Head of caudate nucleus (tissue), 42 donors: ENCODE results near the gene ANK2.

Experiments used
- DNase-seq, 42 donors: peaks; one replicate each; pipeline versions ENCODE4 v3.0.0 to v3.0.0-alpha.2; 2020 to 2021; ENCODE audit warnings: mixed read lengths in 7 of 42
- intact Hi-C: fragments of 100-400 bp; cut with DNase I; formaldehyde crosslinking; loops from one replicate; pipeline ENCODE4 v1.15.0; 2022

ANK2 gene

DNA sequence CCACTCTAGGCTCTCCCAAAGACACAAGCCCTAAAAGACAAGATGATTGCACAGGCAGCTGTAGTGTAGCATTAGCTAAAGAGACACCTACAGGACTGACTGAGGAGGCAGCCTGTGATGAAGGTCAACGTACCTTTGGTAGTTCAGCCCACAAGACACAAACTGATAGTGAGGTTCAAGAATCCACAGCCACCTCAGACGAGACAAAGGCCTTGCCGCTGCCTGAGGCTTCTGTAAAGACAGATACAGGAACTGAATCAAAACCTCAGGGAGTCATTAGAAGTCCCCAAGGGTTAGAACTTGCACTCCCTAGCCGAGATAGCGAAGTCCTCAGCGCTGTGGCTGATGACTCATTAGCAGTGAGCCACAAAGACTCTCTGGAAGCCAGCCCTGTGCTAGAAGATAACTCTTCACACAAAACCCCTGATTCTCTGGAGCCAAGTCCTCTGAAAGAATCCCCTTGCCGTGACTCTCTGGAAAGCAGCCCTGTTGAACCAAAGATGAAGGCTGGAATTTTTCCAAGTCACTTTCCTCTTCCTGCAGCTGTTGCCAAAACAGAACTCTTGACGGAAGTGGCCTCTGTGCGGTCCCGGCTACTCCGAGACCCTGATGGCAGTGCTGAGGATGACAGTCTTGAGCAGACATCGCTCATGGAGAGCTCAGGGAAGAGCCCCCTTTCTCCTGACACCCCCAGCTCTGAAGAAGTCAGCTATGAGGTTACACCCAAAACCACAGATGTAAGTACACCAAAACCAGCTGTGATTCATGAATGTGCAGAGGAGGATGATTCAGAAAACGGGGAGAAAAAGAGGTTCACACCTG is 306.3 kb downstream of the ANK2 start:
- intact Hi-C loops = no loop called here
- DNase-seq = peak in 18 of 42 donors; percentile 3 to 60 (median 16)

DNA sequence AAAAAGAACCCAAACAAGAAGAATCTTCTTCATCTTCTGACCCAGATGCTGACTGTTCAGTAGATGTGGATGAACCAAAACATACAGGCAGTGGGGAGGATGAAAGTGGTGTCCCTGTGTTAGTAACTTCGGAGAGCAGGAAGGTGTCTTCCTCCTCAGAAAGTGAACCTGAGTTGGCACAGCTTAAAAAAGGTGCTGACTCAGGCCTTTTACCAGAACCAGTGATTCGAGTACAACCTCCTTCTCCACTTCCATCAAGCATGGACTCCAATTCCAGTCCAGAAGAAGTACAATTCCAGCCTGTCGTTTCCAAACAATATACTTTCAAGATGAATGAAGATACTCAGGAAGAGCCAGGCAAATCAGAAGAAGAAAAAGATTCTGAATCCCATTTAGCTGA is 307.0 kb downstream of the ANK2 start:
- DNase-seq = no peak
- intact Hi-C loops = no loop called here

DNA sequence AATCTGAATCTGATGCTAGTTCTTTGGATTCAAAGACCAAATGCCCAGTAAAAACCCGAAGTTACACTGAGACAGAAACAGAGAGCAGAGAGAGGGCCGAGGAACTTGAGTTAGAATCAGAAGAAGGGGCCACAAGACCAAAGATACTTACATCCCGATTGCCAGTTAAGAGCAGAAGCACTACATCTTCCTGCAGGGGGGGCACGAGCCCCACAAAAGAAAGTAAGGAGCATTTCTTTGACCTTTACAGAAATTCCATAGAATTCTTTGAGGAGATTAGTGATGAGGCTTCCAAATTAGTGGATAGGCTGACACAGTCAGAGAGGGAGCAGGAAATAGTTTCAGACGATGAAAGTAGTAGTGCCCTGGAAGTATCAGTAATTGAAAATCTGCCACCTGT is 309.3 kb downstream of the ANK2 start:
- intact Hi-C loops = no loop called here
- DNase-seq = no peak

DNA sequence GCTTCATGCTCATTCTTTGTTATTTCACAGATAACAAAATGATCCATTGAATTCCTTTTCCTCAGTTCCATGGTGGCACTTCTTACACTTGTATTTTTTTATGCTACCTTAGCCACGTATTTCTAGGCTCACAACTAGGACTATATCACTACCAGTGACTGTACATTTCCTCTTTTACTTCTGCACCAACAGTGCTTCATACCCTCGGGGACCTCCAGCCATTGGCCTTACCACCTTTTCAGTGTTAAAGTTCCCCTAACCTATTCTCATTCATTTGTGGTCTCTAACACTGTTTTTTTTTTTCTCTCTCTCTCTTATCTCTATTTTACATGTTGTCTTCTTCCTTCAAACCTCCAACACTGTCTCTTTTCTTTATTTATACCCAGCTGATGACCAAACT is 315.9 kb downstream of the ANK2 start:
- intact Hi-C loops = no loop called here
- no peak for DNase-seq

DNA sequence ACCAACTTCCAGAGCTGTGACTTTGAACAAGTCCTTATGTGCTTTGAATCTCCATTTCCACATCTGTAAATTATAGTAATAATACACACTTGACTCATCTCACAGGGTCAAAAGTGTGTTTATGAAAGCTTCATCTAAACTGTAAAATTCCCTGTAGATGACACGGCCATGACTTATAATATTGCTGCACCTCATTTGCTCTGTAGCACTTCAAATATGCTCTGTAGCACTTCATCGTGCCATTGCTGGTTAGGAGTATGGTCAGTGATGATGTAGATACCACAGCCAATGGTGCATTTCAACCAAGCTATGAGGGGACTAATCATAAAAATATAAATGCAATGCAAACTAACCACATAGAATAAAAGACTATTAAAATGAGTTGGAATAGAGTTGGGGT is 318.6 kb downstream of the ANK2 start:
- DNase-seq = no peak
- intact Hi-C loops = no loop called here

DNA sequence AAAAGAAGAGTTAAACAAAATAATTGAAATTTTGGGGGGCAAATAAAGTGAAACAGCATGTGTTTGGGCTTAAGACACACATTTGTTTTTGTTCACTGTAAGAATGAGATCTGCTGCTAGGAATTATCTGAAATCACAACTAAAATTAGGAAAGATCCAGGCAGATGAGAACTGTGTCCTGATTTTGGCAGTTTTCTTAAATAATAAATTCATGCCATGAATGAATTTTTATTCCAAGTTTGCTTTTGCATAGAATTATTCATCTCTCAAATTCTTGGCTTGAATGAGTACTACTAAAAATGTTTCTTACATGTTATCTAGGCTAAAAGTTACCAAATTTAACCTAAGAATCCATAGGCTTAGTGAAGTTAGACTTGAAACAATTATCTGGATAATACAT is 321.7 kb downstream of the ANK2 start:
- intact Hi-C loops = no loop called here
- DNase-seq = no peak

DNA sequence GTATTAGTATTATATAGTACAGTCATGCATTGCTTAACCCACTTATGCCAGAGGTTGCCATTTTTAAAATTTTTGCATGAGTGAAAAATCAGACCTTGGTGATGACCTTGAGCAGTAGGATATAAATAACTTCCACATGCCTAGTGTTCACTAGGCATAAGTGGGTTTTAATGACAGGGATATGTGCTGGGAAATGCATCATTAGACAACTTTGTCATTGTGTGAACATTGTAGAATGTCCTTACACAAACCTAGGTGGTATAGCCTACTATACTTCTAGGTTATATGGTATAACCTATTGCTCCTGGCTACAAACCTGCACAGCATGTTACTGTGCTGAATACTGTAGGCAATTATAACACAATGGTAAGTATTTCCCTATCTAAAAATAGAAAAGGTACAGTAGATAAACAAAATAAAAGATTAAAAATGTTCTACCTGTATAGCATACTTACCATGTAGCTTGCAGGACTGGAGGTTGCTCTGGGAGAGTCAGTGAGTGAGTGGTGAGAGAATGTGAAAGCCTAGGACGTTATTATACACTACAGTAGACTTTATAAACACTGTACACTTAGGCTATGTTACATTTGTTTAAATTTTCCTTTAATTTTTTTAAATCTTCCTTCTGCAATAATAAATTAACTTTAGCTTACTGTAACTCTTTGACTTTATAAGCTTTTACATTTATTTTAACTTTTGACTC is 326.7 kb downstream of the ANK2 start:
- intact Hi-C loops = no loop called here
- no peak for DNase-seq

DNA sequence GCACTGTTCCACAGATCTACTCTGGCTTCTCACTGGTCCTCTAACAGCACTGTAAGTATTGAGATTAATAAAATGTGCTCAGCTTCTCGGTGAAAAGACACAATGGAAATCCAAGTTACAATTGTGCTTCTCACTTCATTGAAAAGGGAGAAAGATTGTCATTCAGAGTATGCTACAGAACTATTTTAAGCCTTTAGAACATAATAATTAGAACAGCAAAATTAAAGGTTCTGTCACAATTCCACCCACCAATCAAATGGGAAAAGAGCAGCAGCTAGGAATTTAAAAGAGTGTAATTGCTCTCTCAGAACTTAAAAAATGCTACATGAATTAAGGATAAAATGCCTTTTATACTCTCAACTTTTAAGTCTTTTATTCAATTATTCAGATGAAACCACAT is 329.4 kb downstream of the ANK2 start:
- DNase-seq = no peak
- intact Hi-C loops = no loop called here

DNA sequence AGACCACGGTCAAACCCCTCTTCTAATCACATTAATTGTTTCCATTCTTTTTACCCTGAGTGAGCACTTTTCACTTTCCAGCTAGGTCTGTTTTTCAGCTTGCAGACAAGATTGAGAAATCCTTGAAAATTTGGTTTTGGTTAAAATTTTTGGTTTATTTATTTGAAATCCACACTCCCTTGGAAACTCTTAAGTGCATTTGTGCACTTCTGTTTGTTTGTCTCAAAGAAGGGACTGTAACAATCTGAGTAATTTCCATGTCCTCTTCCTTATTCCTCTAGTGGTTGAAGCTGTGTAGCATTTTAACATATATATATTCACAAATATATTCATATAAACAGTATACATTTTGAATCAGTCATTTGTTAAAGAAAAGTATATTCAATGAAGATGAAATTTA is 333.3 kb downstream of the ANK2 start:
- DNase-seq = no peak
- intact Hi-C loops = no loop called here

DNA sequence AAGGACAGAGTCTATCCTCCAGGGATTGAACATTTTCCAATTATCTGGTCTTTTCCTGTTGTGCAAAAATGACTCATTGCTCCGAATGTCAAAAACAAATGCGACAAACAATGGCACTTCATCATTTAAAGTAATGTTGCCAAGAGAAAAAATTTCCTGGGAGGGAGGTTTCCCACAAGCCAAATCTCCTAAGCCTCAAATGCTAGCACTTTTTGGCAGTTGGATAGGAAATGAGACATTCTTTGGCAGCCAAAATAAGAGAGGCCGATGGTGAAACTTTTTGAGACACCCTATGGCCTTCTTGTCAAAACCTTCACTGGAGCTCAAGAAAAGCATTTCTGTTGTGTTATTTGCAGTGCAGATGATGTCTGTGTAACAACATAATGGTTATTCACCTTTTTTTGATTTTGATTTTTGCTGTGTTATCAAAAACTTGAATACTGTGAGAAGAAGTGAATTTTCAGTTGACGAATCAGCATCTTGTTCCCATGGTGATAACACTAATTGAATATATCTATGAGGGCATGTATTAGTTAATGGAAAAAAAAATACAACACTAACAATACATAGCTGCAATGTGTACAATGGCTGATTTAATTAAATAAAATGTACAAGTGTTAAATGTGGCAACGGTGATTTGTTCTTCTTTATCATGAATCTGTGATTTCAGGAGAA is 333.8 kb downstream of the ANK2 start:
- intact Hi-C loops = no loop called here
- DNase-seq = no peak

DNA sequence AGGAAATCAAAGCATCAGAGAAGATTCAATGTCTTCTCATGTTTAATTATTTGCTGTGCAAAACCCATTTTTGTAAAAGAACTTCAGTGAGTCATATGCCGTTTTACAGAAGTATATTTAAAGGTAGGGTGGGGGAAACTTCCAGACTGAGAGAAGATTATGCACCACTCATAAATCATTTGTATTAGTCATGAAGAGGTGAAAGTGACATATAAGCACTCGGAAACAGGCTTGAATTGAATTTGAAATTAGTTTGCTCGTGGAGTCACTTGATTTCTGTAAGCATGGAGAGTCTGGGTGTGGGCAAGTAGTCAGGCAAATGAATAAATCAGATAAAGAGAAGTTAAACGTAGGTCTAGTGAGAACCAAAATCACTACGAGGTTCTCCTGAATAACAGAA is 335.1 kb downstream of the ANK2 start:
- DNase-seq = peak in 4 of 42 donors; percentile 17 to 53 (median 36)
- intact Hi-C loops = no loop called here

DNA sequence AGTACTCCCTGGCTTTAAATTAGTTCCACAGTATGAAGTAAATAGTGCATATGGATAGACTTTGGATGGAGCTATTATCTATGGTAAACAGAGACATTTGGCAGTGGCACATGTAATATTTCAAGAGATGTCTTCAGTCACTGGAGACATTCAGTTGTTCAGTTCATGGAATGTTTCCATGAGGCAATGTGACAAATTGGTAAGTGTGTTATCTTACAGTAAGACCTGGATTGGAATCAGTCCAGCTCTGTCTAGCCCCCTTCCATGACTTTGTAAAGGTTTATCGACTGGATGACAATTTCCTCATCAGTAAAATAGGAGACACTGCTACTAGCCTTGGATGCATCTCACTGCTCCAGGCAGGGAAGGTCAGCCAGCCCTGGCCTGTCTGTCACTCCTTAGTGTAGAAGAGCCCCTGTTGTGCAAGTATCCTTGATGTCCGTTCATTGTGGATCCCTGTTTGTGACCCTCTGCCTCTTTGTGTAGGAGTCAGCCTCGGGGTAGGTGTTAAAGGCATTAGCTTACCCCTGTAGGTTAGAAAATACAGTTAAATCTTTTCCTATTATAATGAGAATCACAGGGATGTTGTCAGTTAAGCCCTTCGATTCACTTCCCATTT is 335.9 kb downstream of the ANK2 start:
- intact Hi-C loops = no loop called here

DNA sequence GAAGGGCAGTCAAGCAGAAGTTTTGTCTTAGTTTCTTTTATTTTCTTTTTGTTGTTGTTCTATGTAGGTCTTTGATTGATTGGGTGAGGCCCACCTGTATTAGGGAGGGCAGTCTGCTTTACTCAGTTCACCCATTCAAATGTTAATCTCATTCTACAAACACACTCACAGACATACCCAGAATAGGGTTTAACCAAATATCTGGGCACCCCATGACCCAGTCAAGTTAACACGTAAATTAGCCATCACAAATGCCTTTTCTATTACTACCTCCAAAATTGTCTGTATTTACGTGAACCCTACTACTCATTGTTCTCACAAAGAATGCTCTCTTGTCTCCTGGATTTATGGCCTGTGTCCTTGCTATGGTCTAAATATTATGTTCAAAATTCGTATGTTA is 339.7 kb downstream of the ANK2 start:
- intact Hi-C loops = no loop called here
- no peak for DNase-seq

More for the DNA sequence above, 335.9 kb downstream of the ANK2 start:
- no peak for DNase-seq

DNA sequence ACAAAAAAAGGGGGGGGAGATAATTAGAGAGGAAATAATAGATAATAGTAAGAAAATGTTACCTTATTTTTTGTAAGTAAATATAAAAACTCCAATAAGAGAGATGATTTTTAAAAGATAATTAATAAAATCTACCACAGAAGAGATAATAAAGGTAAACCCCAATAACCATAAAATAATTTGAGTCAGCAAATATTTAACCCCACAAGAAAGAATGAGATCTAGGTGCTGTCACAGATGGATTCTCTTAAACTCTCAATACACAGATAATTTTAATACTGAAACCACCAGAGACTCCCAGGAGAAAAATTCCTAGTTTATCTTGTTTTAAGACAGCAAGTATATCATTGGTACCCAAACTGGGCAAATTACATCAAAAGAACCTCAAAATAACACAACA is 341.4 kb downstream of the ANK2 start:
- intact Hi-C loops = loop anchor here (5.0 to 10.0 kb wide), 3 partner anchors 154 to 1304 kb away; no protein-coding TSS in a partner anchor
- DNase-seq = no peak

DNA sequence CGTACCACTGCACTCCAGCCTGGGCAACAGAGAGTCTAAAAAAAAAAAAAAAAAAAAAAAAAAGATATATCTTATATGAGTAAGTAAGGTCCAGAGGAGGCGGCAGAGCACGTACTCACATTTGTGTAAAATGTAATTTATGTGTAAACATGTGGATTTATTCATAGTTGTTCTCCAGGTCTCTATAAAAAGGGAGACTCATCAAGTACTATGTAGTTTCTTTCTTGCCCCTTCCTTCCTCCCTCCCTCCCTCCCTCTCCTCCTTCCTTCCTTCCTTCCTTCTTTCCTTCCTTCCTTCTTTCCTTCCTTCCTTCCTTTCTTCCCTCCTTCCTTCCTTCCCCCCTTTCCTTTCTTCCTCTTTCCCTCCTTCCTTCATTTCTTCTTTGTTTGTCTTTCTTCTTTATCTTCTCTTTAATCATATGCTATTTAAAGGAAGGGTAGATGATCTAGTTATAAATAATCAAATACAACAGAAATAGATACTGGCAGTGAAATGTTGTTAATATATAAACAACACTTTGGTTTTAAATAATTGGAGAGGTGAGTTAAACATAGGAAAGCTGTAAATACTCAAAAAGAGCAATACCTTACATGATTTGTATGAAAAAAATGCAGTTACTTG is 344.8 kb downstream of the ANK2 start:
- no peak for DNase-seq
- intact Hi-C loops = loop anchor here (5.0 to 10.0 kb wide), 3 partner anchors 151 to 1301 kb away; no protein-coding TSS in a partner anchor

DNA sequence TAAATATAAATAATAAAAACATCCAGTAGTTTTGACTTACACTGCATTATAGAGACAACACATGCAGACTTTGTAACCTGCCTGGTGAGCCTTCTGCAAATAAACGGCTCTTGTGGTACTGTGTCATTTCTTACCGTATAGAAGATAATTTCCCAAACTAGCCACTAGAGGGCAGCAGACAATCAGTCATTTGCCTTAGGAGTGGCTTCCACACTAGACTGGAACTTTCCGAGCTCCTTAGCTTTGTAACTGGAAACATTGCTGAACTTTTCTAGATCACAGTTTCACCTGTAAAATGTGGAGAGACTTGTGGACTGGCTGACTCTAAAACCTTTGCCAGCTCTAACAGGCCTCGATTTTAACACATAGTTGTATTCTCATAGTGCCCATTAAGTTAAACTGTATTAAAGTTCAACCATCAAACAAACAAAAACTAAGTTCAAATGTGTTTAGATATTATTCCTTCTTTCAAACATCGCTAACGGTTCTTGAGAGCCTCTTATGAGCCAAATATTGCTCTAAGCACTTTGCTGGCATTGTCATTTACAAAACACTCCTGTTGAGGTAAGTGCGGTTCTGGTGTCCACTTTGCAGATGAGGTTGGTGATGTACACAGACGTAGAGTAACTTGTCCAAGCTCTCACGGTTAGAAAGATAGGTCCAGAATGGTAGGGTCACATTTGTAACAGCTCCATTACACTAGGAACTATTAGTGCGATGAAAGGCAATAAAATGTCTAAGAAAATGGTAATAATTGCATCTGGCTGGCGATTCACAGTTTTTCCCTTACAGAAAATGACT is 345.5 kb downstream of the ANK2 start:
- DNase-seq = peak in 32 of 42 donors; percentile 2 to 89 (median 62)
- intact Hi-C loops = loop anchor here (5.0 to 10.0 kb wide), 5 partner anchors 150 to 1300 kb away; partner anchors contain the start of gene CAMK2D

DNA sequence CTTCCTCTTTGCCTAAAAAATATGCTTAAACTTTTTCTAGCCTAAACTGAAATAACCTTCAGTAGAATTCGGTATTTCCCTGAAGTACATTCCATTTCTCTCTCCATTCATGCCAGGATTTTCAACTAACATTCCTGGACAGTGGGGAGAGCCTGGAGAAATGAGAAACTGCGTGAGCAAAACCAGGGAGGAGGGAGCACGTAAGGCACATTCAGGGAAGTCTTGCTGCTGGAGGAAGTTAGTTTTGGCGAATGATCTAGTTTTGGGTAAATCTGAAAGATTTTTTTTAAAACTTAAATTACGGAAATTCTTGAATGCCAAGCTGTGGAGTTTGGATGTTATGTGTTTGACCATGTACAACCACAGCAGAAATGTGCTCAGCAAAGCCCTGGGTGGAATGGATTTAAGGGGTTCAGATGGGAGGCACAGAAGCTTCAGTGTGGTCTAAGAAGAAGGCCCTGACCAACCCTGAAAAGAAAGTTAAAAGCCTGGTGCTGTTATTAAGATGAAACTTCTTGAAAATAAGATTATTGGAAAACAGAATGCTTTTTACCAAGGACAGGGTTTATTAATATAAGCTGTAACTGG is 347.8 kb downstream of the ANK2 start:
- no peak for DNase-seq
- intact Hi-C loops = loop anchor here (5.0 to 10.0 kb wide), 4 partner anchors 148 to 1298 kb away; partner anchors contain the start of gene CAMK2D
